LHCN-M2 (cell line): ENCODE results near the gene GCAT. TPM values are rescaled to one million over a fixed set of nuclear protein-coding genes. Genes with fewer than 3 reads are reported as not detected.
"Not testable (repeated sequence)": the region's sequence is repeated elsewhere in the genome, so short reads cannot be mapped to it uniquely, and the experiment has no call there.

ENCODE experiments used
- DNase-seq: peaks from one replicate; pipeline ENCODE4 v3.0.0-alpha.2; 2012; ENCODE audit warnings: low read depth
- total RNA-seq: library from RNA; depleted of rRNA; stranded (reverse); fragments of >200 nt; gene quantifications from 2 replicates; pipeline ENCODE4 v1.2.3, GENCODE V29; 2014

Gene GCAT
- total RNA-seq, 1 experiment from 2014 or later: 21.2 TPM

- peak; percentile 45 for DNase-seq
Observed at GRCh38 chr22:37782340-37783168, 25.2 kb upstream of the GCAT start.

- no peak for DNase-seq
Observed at GRCh38 chr22:37784829-37785495, 22.8 kb upstream of the GCAT start.

- DNase-seq: no peak
Observed at GRCh38 chr22:37790234-37790633, 17.5 kb upstream of the GCAT start.

GRCh38 chr22:37792494-37792893 lies 15.2 kb upstream of the GCAT start:
- DNase-seq: no peak

GRCh38 chr22:37794376-37794775 lies 13.4 kb upstream of the GCAT start:
- no peak for DNase-seq

- DNase-seq: no peak
Observed at GRCh38 chr22:37796079-37796478, 11.7 kb upstream of the GCAT start.

- DNase-seq: not testable (repeated sequence)
Observed at GRCh38 chr22:37797259-37797658, 10.5 kb upstream of the GCAT start.

GRCh38 chr22:37797874-37798500 lies 9.7 kb upstream of the GCAT start:
- no peak for DNase-seq

GRCh38 chr22:37799979-37800378 lies 7.8 kb upstream of the GCAT start:
- DNase-seq: not testable (repeated sequence)

- DNase-seq: no peak
Observed at GRCh38 chr22:37801946-37802309, 5.8 kb upstream of the GCAT start.

- no peak for DNase-seq
Observed at GRCh38 chr22:37802310-37803194, 5.2 kb upstream of the GCAT start.

- DNase-seq: no peak
Observed at GRCh38 chr22:37803195-37803638, 4.5 kb upstream of the GCAT start.

GRCh38 chr22:37803639-37804351 lies 3.9 kb upstream of the GCAT start:
- DNase-seq: no peak

- no peak for DNase-seq
Observed at GRCh38 chr22:37804352-37804880, 3.3 kb upstream of the GCAT start.

- peak; percentile 76 for DNase-seq
Observed at GRCh38 chr22:37804881-37805809, 2.6 kb upstream of the GCAT start.

- DNase-seq: no peak
Observed at GRCh38 chr22:37805810-37806277, 1.9 kb upstream of the GCAT start.

GRCh38 chr22:37806409-37807333 lies 1.1 kb upstream of the GCAT start:
- DNase-seq: no peak

GRCh38 chr22:37808294-37808657 lies 542 bp downstream of the GCAT start:
- no peak for DNase-seq
